Measurements from ENCODE around the gene CHMP5. TPM values are rescaled to one million over a fixed set of nuclear protein-coding genes. Genes with fewer than 3 reads are reported as not detected.

CHMP5 gene
- polyA plus RNA-seq, 1 of the 3 experiments (the other 2 are of a cell fraction), result 88.3 TPM

GRCh38 chr9:33250458-33250995, 14.3 kb upstream of the CHMP5 start:
- DNase-seq, result no peak
- H3K9me2 ChIP-seq, result no peaks in the 10 kb centered on the region
- CTCF ChIA-PET, result no interaction called here
- peaks cover 10 to 26% of the 10 kb centered on the region in 2 experiments for H3K36me3 ChIP-seq (replicated peaks in 1 of 2; ENCODE audit: control insufficient read depth in 1 of 2, insufficient read depth in 2 of 2, low read length in 1 of 2)
- H3K27me3 ChIP-seq (ENCODE audit: insufficient read depth), result no peaks in the 10 kb centered on the region
- H4K20me1 ChIP-seq (ENCODE audit: insufficient read depth), result no peaks in the 10 kb centered on the region
- TF ChIP-seq, protein P1, sequence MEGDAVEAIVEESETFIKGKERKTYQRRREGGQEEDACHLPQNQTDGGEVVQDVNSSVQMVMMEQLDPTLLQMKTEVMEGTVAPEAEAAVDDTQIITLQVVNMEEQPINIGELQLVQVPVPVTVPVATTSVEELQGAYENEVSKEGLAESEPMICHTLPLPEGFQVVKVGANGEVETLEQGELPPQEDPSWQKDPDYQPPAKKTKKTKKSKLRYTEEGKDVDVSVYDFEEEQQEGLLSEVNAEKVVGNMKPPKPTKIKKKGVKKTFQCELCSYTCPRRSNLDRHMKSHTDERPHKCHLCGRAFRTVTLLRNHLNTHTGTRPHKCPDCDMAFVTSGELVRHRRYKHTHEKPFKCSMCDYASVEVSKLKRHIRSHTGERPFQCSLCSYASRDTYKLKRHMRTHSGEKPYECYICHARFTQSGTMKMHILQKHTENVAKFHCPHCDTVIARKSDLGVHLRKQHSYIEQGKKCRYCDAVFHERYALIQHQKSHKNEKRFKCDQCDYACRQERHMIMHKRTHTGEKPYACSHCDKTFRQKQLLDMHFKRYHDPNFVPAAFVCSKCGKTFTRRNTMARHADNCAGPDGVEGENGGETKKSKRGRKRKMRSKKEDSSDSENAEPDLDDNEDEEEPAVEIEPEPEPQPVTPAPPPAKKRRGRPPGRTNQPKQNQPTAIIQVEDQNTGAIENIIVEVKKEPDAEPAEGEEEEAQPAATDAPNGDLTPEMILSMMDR (IDR thresholded peaks at IDR 0.05), result no peak
- TF ChIP-seq ELF1 (IDR thresholded peaks at IDR 0.05) (no peak), EP300 (IDR thresholded peaks at IDR 0.05; ENCODE audit: borderline replicate concordance in 1 of 2, low read depth in 1 of 2, low read length in 1 of 2) (no peak), MXI1 (IDR thresholded peaks at IDR 0.05; ENCODE audit: low read depth, low read length) (no peak), FOSL2 (IDR thresholded peaks at IDR 0.05; ENCODE audit: borderline replicate concordance, low read depth) (no peak), NFIC (IDR thresholded peaks at IDR 0.05; ENCODE audit: borderline replicate concordance) (no peak), MAX (IDR thresholded peaks at IDR 0.05; ENCODE audit: low read depth) (no peak), TCF12 (IDR thresholded peaks at IDR 0.05) (no peak), RXRA (IDR thresholded peaks at IDR 0.05; ENCODE audit: borderline replicate concordance, low read depth) (no peak)
- no peak overlapping the region for H3K9ac ChIP-seq
- POLR2A ChIA-PET, result no interaction called here
- H3K4me2 ChIP-seq, result no peak overlapping the region
- no peak overlapping the region for H3K27ac ChIP-seq (ENCODE audit: low read depth in 2 of 2, low read length in 1 of 2)
- H3K4me1 ChIP-seq (ENCODE audit: control insufficient read depth in 1 of 2, insufficient read depth in 2 of 2, low read depth in 1 of 2, low read length in 1 of 2), result no peaks in the 10 kb centered on the region; a peak in 1 of 4 replicates
- no peak overlapping the region for H2AFZ ChIP-seq (ENCODE audit: low read depth)
- H3F3A ChIP-seq (replicated peaks; ENCODE audit: insufficient read depth), result peaks cover 5% of the 10 kb centered on the region
- no peaks in the 10 kb centered on the region for H3K79me2 ChIP-seq (ENCODE audit: insufficient read depth)
- H3K9me3 ChIP-seq, result no peaks in the 10 kb centered on the region
- WGBS (ENCODE audit: low lambda C conversion rate), result 81% methylated on average over 1 of the region's 1 CpG
- no peak overlapping the region for H3K4me3 ChIP-seq (ENCODE audit: low read depth in 2 of 2, low read length in 1 of 2)

DNA sequence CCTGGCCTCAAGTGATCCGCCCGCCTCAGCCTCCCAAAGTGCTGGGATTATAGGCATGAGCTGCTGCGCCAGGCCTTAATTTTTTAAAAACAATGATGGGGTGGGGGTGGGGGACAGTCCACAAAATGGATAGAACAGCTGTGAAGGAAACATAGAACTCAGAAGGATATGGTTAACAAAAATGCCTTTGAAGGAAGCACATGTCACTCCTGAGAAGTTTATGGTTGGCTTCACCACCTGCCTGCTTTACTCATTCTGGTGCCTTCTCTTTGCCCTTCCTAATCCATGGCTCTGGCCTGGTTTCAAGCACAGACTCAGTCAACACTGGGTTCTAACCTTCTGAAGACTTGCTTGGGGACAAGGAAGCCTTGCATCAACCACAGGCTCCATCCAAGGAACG, 10.6 kb upstream of the CHMP5 start:
- no peak overlapping the region for H2AFZ ChIP-seq (ENCODE audit: low read depth)
- CTCF ChIA-PET, result no interaction called here

More for the DNA sequence above, 10.6 kb upstream of the CHMP5 start:
- DNase-seq, result no peak
- WGBS (ENCODE audit: low lambda C conversion rate), result 95% methylated on average over 4 of the region's 4 CpGs
- no peak overlapping the region for H3K4me3 ChIP-seq (ENCODE audit: low read depth in 2 of 2, low read length in 1 of 2)
- H3K27ac ChIP-seq (ENCODE audit: low read depth in 2 of 2, low read length in 1 of 2), result no peak overlapping the region
- TF ChIP-seq EZH2phosphoT487 (IDR thresholded peaks at IDR 0.05; ENCODE audit: borderline replicate concordance, low read depth) (no peak), POLR2AphosphoS5 (IDR thresholded peaks at IDR 0.05; ENCODE audit: low read depth, low read length) (no peak), RCOR1 (IDR thresholded peaks at IDR 0.05; ENCODE audit: low read length) (no peak), RXRA (IDR thresholded peaks at IDR 0.05; ENCODE audit: borderline replicate concordance, low read depth) (no peak), FOSL2 (IDR thresholded peaks at IDR 0.05; ENCODE audit: borderline replicate concordance, low read depth) (no peak), MEF2A (IDR thresholded peaks at IDR 0.05; ENCODE audit: borderline replicate concordance, low read depth) (no peak)
- TF ChIP-seq, protein P2, sequence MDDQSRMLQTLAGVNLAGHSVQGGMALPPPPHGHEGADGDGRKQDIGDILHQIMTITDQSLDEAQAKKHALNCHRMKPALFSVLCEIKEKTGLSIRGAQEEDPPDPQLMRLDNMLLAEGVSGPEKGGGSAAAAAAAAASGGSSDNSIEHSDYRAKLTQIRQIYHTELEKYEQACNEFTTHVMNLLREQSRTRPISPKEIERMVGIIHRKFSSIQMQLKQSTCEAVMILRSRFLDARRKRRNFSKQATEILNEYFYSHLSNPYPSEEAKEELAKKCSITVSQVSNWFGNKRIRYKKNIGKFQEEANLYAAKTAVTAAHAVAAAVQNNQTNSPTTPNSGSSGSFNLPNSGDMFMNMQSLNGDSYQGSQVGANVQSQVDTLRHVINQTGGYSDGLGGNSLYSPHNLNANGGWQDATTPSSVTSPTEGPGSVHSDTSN (IDR thresholded peaks at IDR 0.05), result no peak
- TF ChIP-seq, protein P3, sequence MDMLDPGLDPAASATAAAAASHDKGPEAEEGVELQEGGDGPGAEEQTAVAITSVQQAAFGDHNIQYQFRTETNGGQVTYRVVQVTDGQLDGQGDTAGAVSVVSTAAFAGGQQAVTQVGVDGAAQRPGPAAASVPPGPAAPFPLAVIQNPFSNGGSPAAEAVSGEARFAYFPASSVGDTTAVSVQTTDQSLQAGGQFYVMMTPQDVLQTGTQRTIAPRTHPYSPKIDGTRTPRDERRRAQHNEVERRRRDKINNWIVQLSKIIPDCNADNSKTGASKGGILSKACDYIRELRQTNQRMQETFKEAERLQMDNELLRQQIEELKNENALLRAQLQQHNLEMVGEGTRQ (IDR thresholded peaks at IDR 0.05; ENCODE audit: borderline replicate concordance, low read depth, low read length), result no peak
- no peak overlapping the region for H3K9ac ChIP-seq
- H3K4me2 ChIP-seq, result no peak overlapping the region
- H3K79me2 ChIP-seq (ENCODE audit: insufficient read depth), result no peaks in the 10 kb centered on the region
- POLR2A ChIA-PET, result no interaction called here
- no peaks in the 10 kb centered on the region for H3K27me3 ChIP-seq (ENCODE audit: insufficient read depth)
- H3K9me2 ChIP-seq, result no peaks in the 10 kb centered on the region
- H3F3A ChIP-seq (replicated peaks; ENCODE audit: insufficient read depth), result peaks cover 5% of the 10 kb centered on the region
- H3K9me3 ChIP-seq, result no peaks in the 10 kb centered on the region
- no peaks in the 10 kb centered on the region; a peak in 1 of 4 replicates for H3K4me1 ChIP-seq (ENCODE audit: control insufficient read depth in 1 of 2, insufficient read depth in 2 of 2, low read depth in 1 of 2, low read length in 1 of 2)
- H3K36me3 ChIP-seq (replicated peaks in 1 of 2; ENCODE audit: control insufficient read depth in 1 of 2, insufficient read depth in 2 of 2, low read length in 1 of 2), result peaks cover 37 to 55% of the 10 kb centered on the region in 2 experiments
- no peaks in the 10 kb centered on the region for H4K20me1 ChIP-seq (ENCODE audit: insufficient read depth)

Measured in SK-N-SH (cell line).